OCI-LY7 (cell line): ENCODE results near the gene C10orf90.

Experiments used
- CTCF ChIP-seq: fragments of 200-600 bp; sonication (generic); conservative IDR thresholded peaks from 2 replicates; pipeline ENCODE4 v1.5.1; 2014; ENCODE audit warnings: mild to moderate bottlenecking, antibody characterized with exemption, low read length, moderate library complexity, mixed read lengths
- EZH2phosphoT487 ChIP-seq: fragments of 200-600 bp; sonication (generic); IDR thresholded peaks from 2 replicates; pipeline ENCODE4 v1.6.1; 2018; ENCODE audit warnings: low read depth, borderline replicate concordance, mild to moderate bottlenecking, mixed run types, antibody characterized with exemption, low read length, moderate library complexity, mixed read lengths

GRCh38 chr10:126459878-126460481 is 210.5 kb downstream of the C10orf90 start:
- TF ChIP-seq CTCF (no peak), EZH2phosphoT487 (no peak)
